ENCODE results near the gene PSMB9.

DNA sequence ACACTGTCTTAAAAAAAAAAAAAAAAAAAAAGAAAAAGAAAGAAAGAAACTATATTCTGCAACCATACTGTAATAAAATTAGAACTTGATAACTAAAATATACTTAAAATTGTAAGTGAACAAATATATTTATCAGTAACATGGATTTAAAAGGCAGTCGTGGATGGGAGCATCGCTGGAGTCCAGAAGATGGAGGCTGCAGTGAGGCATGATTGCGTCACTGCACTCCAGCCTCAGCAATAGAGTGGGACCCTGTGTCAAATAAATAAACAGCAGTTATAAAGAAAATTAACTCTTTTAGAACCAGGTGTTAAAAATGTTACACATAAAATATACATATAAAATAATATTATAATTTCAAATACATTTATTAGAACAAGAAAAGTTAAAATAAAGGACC is 8.7 kb downstream of the PSMB9 start:
- no peak for TF ChIP-seq CTCF (IDR thresholded peaks at IDR 0.05; ENCODE audit: poor library complexity)
- TF ChIP-seq EZH2phosphoT487 (IDR thresholded peaks at IDR 0.05; ENCODE audit: low read depth, severe bottlenecking, unreplicated experiment): no peak
